Erythroblast (primary cell): ENCODE data around the gene ST6GALNAC3.

ENCODE experiments used
- GATA1 ChIP-seq: IDR thresholded peaks from 2 replicates; pipeline ENCODE4 v1.6.1; 2011; ENCODE audit warnings: low read depth, mild to moderate bottlenecking, control low read depth, low read length, moderate library complexity
- POLR2A ChIP-seq: IDR thresholded peaks from 2 replicates; pipeline ENCODE4 v1.6.1; 2011; ENCODE audit warnings: mild to moderate bottlenecking, low read length

GRCh38 chr1:76444773-76445172 lies 370.2 kb downstream of the ST6GALNAC3 start:
- TF ChIP-seq POLR2A = no peak
- TF ChIP-seq GATA1 = no peak
